ENCODE results near the gene MOV10.

MOV10 gene

DNA sequence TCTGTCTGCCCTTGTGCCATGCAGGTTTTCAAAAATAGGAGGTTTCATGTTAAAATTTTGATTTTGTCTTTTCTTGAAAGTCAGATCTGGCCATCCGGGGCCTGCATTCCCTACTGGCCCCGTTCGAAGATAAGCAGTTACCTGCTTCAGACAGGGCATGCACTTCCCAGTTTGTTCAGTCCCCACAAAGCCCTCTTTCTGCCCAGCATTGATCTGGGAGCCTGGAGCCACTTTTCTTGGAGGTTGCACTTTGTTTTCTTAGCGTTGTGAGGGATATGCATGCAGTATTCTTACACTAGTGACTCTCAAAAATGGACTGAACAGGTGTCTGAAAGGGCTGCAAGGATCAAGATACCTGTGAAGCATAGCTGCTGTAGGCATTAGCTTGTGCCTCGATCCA, 11.5 kb downstream of the MOV10 start:
- H3K27ac ChIP-seq: no peak overlapping the region
- TF ChIP-seq, protein P1, sequence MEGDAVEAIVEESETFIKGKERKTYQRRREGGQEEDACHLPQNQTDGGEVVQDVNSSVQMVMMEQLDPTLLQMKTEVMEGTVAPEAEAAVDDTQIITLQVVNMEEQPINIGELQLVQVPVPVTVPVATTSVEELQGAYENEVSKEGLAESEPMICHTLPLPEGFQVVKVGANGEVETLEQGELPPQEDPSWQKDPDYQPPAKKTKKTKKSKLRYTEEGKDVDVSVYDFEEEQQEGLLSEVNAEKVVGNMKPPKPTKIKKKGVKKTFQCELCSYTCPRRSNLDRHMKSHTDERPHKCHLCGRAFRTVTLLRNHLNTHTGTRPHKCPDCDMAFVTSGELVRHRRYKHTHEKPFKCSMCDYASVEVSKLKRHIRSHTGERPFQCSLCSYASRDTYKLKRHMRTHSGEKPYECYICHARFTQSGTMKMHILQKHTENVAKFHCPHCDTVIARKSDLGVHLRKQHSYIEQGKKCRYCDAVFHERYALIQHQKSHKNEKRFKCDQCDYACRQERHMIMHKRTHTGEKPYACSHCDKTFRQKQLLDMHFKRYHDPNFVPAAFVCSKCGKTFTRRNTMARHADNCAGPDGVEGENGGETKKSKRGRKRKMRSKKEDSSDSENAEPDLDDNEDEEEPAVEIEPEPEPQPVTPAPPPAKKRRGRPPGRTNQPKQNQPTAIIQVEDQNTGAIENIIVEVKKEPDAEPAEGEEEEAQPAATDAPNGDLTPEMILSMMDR (IDR thresholded peaks at IDR 0.05): no peak
- H3K4me3 ChIP-seq: no peak overlapping the region
- DNase-seq (ENCODE audit: low spot score): no peak

DNA sequence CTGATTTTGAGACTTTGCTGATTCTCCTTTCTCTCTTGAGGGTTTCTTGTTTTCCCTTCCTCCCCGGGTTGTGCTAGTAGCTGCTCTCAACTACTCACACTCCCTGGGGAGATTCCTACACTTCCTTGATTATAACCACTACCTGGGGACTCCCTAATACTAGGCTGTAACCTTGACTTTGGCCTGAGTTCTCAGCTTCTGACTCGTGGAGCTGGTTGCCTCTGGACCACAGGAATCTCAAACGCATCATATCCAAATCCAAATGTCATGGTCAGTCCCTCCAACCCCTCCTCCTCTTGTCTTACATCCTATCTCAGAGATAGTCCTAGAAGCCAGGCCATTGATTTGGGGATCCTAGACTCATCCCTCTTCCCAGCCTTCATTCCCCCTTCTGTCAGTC, 12.0 kb downstream of the MOV10 start:
- Histone ChIP-seq H3K4me3 (no peak overlapping the region), H3K27ac (no peak overlapping the region)
- TF ChIP-seq, protein P1 (IDR thresholded peaks at IDR 0.05): no peak
- DNase-seq (ENCODE audit: low spot score): no peak

DNA sequence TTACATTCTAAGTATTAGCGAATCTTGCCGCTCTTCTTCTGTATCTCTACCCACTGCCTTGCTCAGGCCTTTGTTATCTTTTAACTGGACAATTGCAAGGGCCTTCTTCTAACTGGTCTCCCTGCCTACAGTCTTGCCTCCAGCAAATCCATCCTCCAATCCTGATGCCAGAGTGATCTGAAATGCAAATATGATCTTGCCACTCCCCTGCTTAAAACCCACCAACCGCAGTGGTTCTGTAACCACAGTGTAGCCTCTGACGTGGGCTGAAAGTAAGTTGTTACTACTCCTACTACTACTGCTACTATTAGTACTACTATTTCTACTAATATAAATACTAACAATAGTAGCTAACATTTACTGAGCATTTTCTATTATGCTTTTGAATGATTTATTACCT, 12.4 kb downstream of the MOV10 start:
- H3K4me3 ChIP-seq: no peak overlapping the region
- H3K27ac ChIP-seq: no peak overlapping the region
- no peak for DNase-seq (ENCODE audit: low spot score)
- TF ChIP-seq, protein P1 (IDR thresholded peaks at IDR 0.05): no peak

GRCh38 chr1:112687361-112687760, 12.9 kb downstream of the MOV10 start:
- no peak for DNase-seq (ENCODE audit: low spot score)
- Histone ChIP-seq H3K4me3 (no peak overlapping the region), H3K27ac (peak overlapping the region in 1 of 2 donors; percentile 13)
- TF ChIP-seq, protein P1 (IDR thresholded peaks at IDR 0.05): no peak

DNA sequence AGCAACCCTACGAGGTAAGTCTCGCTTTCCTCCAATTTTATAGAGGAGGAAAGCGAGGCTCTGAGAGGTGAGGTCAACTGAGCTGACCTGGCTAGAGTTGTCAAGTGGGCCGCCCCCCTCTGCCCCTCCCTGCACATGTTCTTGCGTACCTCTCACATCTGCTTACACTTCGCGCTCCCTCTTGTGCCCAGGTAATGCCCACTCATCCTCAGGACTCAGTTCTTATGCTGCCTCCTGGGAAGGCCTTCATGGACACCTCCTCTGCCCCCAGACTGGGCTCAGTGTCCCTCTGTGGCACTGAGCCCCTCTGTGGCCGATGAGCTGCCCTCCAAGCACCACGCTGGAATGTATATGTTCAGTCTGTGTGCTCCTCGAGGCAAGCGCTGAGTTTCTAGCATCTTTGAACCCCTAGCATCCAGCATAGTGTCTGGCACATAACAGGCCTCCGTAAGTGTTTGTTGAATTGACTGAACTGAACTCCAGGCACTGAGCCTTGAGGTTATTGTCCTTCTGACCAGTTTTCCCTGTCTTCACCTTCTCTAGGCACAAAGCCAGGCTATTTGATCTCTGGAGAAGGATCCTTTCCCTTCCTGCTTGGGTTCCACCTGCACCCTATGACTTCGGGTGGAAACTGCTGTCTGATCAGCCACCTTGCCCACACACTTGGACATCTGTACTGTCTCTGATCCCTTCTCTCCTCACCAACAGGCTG, 13.5 kb downstream of the MOV10 start:
- H3K4me3 ChIP-seq: no peak overlapping the region
- no peak for DNase-seq (ENCODE audit: low spot score)
- peak overlapping the region in 1 of 2 donors; percentile 13 for H3K27ac ChIP-seq
- TF ChIP-seq, protein P1 (IDR thresholded peaks at IDR 0.05): no peak

DNA sequence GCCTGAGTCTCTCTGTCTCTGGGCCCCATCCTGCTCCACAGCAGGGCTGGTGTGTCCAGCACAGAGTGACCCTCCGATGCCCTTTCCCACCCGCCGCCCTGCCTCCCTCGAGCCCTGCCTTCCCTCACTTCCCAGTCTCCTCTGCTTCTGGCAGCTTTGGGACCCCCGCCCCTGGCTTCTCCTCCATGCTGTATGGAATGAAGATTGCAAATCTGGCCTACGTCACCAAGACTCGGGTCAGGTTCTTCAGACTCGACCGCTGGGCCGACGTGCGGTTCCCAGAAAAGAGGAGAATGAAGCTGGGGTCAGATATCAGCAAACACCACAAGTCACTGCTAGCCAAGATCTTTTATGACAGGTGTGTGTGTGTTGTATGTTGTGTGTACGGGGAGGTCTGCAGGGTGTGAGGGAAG, 14.3 kb downstream of the MOV10 start:
- TF ChIP-seq, protein P1 (IDR thresholded peaks at IDR 0.05): no peak
- Histone ChIP-seq H3K4me3 (no peak overlapping the region), H3K27ac (peak overlapping the region in 1 of 2 donors; percentile 44)
- DNase-seq (ENCODE audit: low spot score): no peak

DNA sequence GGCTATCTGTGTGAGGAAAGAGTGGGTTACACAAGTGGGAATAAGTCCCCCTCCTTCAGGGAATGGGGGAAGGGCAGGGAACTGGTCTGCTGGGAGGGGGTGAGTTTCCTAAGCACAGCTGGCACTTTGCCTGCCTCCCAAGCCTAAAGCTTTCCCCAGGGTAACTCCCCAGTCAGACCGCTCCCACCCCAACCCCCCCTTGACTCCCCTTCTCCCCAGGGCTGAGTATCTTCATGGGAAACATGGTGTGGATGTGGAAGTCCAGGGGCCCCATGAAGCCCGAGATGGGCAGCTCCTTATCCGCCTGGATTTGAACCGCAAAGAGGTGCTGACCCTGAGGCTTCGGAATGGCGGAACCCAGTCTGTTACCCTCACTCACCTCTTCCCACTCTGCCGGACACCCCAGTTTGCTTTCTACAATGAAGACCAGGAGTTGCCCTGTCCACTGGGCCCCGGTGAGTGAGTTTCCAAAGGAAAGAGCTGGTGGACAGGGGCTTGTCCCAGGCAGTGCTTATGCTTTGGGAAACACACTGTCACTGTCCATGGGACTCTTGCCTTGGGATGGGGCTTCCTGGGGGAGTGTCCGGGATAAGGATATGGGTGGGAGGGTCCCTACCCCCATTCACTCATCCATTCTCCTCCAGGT, 14.9 kb downstream of the MOV10 start:
- DNase-seq (ENCODE audit: low spot score): no peak
- TF ChIP-seq, protein P1 (IDR thresholded peaks at IDR 0.05): no peak
- Histone ChIP-seq H3K4me3 (no peak overlapping the region), H3K27ac (peak overlapping the region in 1 of 2 donors; percentile 44)

Measured in coronary artery (tissue), 2 donors.